ENCODE measurements around the gene ADAMTS14. TPM values are rescaled to one million over a fixed set of nuclear protein-coding genes. Genes with fewer than 3 reads are reported as not detected.

The ADAMTS14 gene
- total RNA-seq, 2 donors from 2014 or later: 0.44 to 0.79 TPM

DNA sequence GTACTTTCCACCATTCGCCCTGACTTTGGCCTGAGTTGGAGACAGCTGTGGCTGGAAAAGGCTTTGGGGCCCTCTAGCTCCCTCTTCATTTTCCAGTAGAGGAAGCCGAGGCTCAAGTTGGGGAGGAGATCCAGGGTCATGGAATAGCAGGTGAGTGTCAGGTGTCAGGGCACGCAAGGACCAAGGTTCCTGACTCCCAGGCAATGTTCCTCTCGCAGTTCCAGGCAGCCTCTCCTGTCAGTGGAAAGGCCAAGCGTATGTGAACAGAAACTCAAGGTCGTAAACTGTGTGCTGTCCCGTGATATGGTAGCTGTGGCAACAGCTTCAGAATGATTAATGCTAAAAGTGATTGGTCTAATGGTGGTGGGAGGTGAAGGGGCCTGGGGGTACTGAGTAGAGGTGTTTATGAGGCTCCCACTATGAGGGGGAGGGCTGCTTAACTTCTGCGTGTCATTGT lies 13.2 kb downstream of the ADAMTS14 start:
- Mint-ChIP-seq H3K36me3 (ENCODE audit: low read depth) (no peaks in the 10 kb centered on the region), H3K27ac (peak overlapping the region; percentile 84), H3K9me3 (peaks cover 15% of the 10 kb centered on the region), H3K27me3 (ENCODE audit: insufficient read depth) (no peaks in the 10 kb centered on the region), H3K4me3 (no peak overlapping the region), H3K4me1 (peaks cover 14% of the 10 kb centered on the region)
- no peak overlapping the region for H3K4me3 ChIP-seq (ENCODE audit: low read length)
- H3K9me3 ChIP-seq (ENCODE audit: control insufficient read depth, low read length): no peaks in the 10 kb centered on the region
- DNase-seq: peak; percentile 66
- no peaks in the 10 kb centered on the region for H3K27me3 ChIP-seq (ENCODE audit: control insufficient read depth, insufficient read depth, low read length, poor library complexity, severe bottlenecking)
- 87 to 92% methylated on average over 5 to 8 of the region's 8 CpGs for WGBS, 2 experiments (ENCODE audit: insufficient coverage in 1 of 2, insufficient read length in 1 of 2)
- no peaks in the 10 kb centered on the region for H3K36me3 ChIP-seq (ENCODE audit: control insufficient read depth, insufficient read depth, low read length)
- H3K4me1 ChIP-seq (ENCODE audit: control insufficient read depth, insufficient read depth, low read length): no peaks in the 10 kb centered on the region
- peak overlapping the region; percentile 18 for H3K27ac ChIP-seq (ENCODE audit: low read depth, low read length)
- TF ChIP-seq, protein P1, sequence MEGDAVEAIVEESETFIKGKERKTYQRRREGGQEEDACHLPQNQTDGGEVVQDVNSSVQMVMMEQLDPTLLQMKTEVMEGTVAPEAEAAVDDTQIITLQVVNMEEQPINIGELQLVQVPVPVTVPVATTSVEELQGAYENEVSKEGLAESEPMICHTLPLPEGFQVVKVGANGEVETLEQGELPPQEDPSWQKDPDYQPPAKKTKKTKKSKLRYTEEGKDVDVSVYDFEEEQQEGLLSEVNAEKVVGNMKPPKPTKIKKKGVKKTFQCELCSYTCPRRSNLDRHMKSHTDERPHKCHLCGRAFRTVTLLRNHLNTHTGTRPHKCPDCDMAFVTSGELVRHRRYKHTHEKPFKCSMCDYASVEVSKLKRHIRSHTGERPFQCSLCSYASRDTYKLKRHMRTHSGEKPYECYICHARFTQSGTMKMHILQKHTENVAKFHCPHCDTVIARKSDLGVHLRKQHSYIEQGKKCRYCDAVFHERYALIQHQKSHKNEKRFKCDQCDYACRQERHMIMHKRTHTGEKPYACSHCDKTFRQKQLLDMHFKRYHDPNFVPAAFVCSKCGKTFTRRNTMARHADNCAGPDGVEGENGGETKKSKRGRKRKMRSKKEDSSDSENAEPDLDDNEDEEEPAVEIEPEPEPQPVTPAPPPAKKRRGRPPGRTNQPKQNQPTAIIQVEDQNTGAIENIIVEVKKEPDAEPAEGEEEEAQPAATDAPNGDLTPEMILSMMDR (conservative IDR thresholded peaks at IDR 0.05): peak; percentile 37
- no peak overlapping the region for H3K9ac ChIP-seq (ENCODE audit: extremely low read depth, low read length, poor library complexity, severe bottlenecking)

DNA sequence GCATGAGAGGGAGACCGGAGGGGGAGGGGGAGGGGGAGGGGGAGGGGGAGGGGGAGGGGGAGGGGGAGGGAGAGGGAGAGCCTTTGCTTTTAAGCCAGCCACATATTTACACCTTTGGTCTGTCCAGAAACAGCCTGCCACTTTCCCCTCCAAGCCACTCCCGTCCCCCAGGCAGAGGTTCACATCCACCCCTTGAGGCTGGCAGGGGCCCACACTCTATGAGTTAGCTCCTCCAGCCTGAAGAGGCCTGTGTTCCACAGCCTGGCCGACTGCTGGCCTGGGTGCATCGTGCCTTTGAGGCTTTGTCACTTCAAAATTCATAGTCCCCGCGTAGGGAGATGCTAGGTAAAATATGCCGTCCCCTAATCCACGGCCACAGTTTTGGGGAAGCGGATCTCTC lies 16.5 kb downstream of the ADAMTS14 start:
- Mint-ChIP-seq H3K27ac (no peak overlapping the region), H3K36me3 (ENCODE audit: low read depth) (no peaks in the 10 kb centered on the region), H3K4me3 (no peak overlapping the region), H3K27me3 (ENCODE audit: insufficient read depth) (no peaks in the 10 kb centered on the region), H3K4me1 (peaks cover 20% of the 10 kb centered on the region), H3K9me3 (peaks cover 22% of the 10 kb centered on the region)
- Histone ChIP-seq H3K27ac (ENCODE audit: low read depth, low read length) (no peak overlapping the region), H3K4me1 (ENCODE audit: control insufficient read depth, insufficient read depth, low read length) (no peaks in the 10 kb centered on the region), H3K27me3 (ENCODE audit: control insufficient read depth, insufficient read depth, low read length, poor library complexity, severe bottlenecking) (no peaks in the 10 kb centered on the region), H3K4me3 (ENCODE audit: low read length) (no peak overlapping the region), H3K36me3 (ENCODE audit: control insufficient read depth, insufficient read depth, low read length) (no peaks in the 10 kb centered on the region), H3K9ac (ENCODE audit: extremely low read depth, low read length, poor library complexity, severe bottlenecking) (no peak overlapping the region), H3K9me3 (ENCODE audit: control insufficient read depth, low read length) (no peaks in the 10 kb centered on the region)
- whole genome bisulfite sequencing, 2 experiments (ENCODE audit: insufficient coverage in 1 of 2, insufficient read length in 1 of 2): 97 to 99% methylated on average over 6 to 8 of the region's 9 CpGs
- no peak for DNase-seq
- TF ChIP-seq, protein P1 (conservative IDR thresholded peaks at IDR 0.05): no peak

DNA sequence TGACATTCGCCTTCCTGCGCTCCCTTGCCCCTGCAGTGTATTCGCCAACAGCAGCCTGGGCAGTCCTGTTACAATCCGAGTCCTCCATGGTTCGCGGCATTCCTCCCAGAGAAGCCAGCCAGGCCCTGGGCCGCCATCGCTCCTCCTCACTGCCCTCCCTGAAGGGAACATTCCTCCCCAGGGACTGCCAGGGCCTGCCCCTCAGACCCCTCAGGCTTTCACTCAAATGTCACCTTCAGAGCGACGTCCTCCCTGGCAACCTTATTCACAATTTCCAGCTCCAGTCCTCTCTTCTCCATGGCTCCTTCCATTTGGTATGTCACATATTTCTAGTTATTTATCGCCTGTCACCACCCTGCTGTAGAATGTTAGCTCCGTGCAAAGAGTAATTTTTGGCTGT lies 17.4 kb downstream of the ADAMTS14 start:
- H3K9me3 ChIP-seq (ENCODE audit: control insufficient read depth, low read length): no peaks in the 10 kb centered on the region
- H3K4me1 Mint-ChIP-seq: peaks cover 20% of the 10 kb centered on the region

More for the DNA sequence above, 17.4 kb downstream of the ADAMTS14 start:
- Mint-ChIP-seq H3K36me3 (ENCODE audit: low read depth) (no peaks in the 10 kb centered on the region), H3K4me3 (no peak overlapping the region), H3K9me3 (peaks cover 22% of the 10 kb centered on the region), H3K27ac (no peak overlapping the region), H3K27me3 (ENCODE audit: insufficient read depth) (no peaks in the 10 kb centered on the region)
- TF ChIP-seq, protein P1 (conservative IDR thresholded peaks at IDR 0.05): no peak
- H3K4me3 ChIP-seq (ENCODE audit: low read length): no peak overlapping the region
- H3K36me3 ChIP-seq (ENCODE audit: control insufficient read depth, insufficient read depth, low read length): no peaks in the 10 kb centered on the region
- H3K27ac ChIP-seq (ENCODE audit: low read depth, low read length): no peak overlapping the region
- H3K9ac ChIP-seq (ENCODE audit: extremely low read depth, low read length, poor library complexity, severe bottlenecking): no peak overlapping the region
- no peak for DNase-seq
- no peaks in the 10 kb centered on the region for H3K27me3 ChIP-seq (ENCODE audit: control insufficient read depth, insufficient read depth, low read length, poor library complexity, severe bottlenecking)
- no peaks in the 10 kb centered on the region for H3K4me1 ChIP-seq (ENCODE audit: control insufficient read depth, insufficient read depth, low read length)
- 94 to 96% methylated on average over 12 of the region's 12 CpGs for WGBS, 2 experiments (ENCODE audit: insufficient coverage in 1 of 2, insufficient read length in 1 of 2)

Data from endodermal cell (in vitro differentiated cells).